HG03025 (cell line): ENCODE measurements around the gene ELMO1.

Experiments
- ATAC-seq: cut with Tn5 transposase; IDR thresholded peaks from one replicate; pipeline ENCODE4 v1.9.1; 2021; ENCODE audit warnings: mild to moderate bottlenecking, moderate library complexity; ENCODE audit not compliant: unreplicated experiment, low FRiP score

Gene ELMO1

GRCh38 chr7:37410305-37411229 lies 38.1 kb downstream of the ELMO1 start:
- no peak for ATAC-seq

- no peak for ATAC-seq
Measured at GRCh38 chr7:37409461-37409860, 39.2 kb downstream of the ELMO1 start.

- peak; percentile 76 for ATAC-seq
Measured at GRCh38 chr7:37408291-37409228, 40.1 kb downstream of the ELMO1 start.

- no peak for ATAC-seq
Measured at GRCh38 chr7:37405603-37406122, 43.0 kb downstream of the ELMO1 start.

- no peak for ATAC-seq
Measured at GRCh38 chr7:37405128-37405527, 43.5 kb downstream of the ELMO1 start.

GRCh38 chr7:37399876-37400421 lies 48.7 kb downstream of the ELMO1 start:
- ATAC-seq, result no peak

GRCh38 chr7:37398403-37398802 lies 50.3 kb downstream of the ELMO1 start:
- no peak for ATAC-seq

GRCh38 chr7:37395618-37396259 lies 52.9 kb downstream of the ELMO1 start:
- no peak for ATAC-seq

GRCh38 chr7:37394158-37394557 lies 54.5 kb downstream of the ELMO1 start:
- ATAC-seq, result peak; percentile 84

GRCh38 chr7:37393476-37393875 lies 55.2 kb downstream of the ELMO1 start:
- ATAC-seq, result no peak

- ATAC-seq, result no peak
Measured at GRCh38 chr7:37392673-37393017, 56.0 kb downstream of the ELMO1 start.

GRCh38 chr7:37391791-37392672 lies 56.6 kb downstream of the ELMO1 start:
- no peak for ATAC-seq

GRCh38 chr7:37390114-37390513 lies 58.5 kb downstream of the ELMO1 start:
- no peak for ATAC-seq

GRCh38 chr7:37388811-37389210 lies 59.9 kb downstream of the ELMO1 start:
- no peak for ATAC-seq

- no peak for ATAC-seq
Measured at GRCh38 chr7:37385787-37386186, 62.9 kb downstream of the ELMO1 start.

- ATAC-seq, result no peak
Measured at GRCh38 chr7:37382546-37383088, 66.0 kb downstream of the ELMO1 start.

GRCh38 chr7:37380831-37381230 lies 67.8 kb downstream of the ELMO1 start:
- ATAC-seq, result no peak

- no peak for ATAC-seq
Measured at GRCh38 chr7:37379546-37380277, 69.0 kb downstream of the ELMO1 start.
